Left ventricle myocardium inferior (tissue), 1 donor: ENCODE data around the gene NMT1. TPM values are rescaled to one million over a fixed set of nuclear protein-coding genes. Genes with fewer than 3 reads are reported as not detected.
A peak's percentile ranks its signal among the peaks of the same experiment; 100 is the strongest.

Experiments used
- DNase-seq: peaks from one replicate; pipeline ENCODE4 v3.0.0-alpha.2; 2020
- H3K27ac ChIP-seq: fragments of 200-600 bp; replicated peaks from 2 replicates; pipeline ENCODE4 v1.8.0; 2021
- H3K27me3 ChIP-seq: fragments of 200-600 bp; 2 replicates; pipeline ENCODE4 v1.8.0; 2021; ENCODE audit warnings: low read depth
- H3K36me3 ChIP-seq: fragments of 200-600 bp; 2 replicates; pipeline ENCODE4 v1.8.0; 2021
- H3K4me1 ChIP-seq: fragments of 200-600 bp; 2 replicates; pipeline ENCODE4 v1.8.0; 2021
- H3K4me3 ChIP-seq: fragments of 200-600 bp; 2 replicates; pipeline ENCODE4 v1.8.0; 2021; ENCODE audit warnings: mild to moderate bottlenecking, moderate library complexity
- H3K9me3 ChIP-seq: fragments of 200-600 bp; replicated peaks from 2 replicates; pipeline ENCODE4 v1.8.0; 2021
- intact Hi-C: fragments of 100-400 bp; cut with micrococcal nuclease; formaldehyde crosslinking; loops from one replicate; pipeline ENCODE4 v1.11.0; 2022
- total RNA-seq: library from RNA; stranded (reverse); fragmentation: NEBNext Ultra II Directional; extraction: Animal tissue kit (Norgen Biotek cat#: 25700); gene quantifications from one replicate; pipeline ENCODE4 v1.2.1, GENCODE V29; 2021
- TF ChIP-seq, protein P1 (sequence below): fragments of 200-600 bp; IDR thresholded peaks from 2 replicates; pipeline ENCODE4 v1.8.0; 2021; ENCODE audit warnings: antibody characterized with exemption, mild to moderate bottlenecking, borderline replicate concordance
- donor health status: DM: no; HTN: yes; CAD: no; lungs with severe emphysema.

The NMT1 gene
- total RNA-seq, 1 donor from 2014 or later: 86.0 TPM

DNA sequence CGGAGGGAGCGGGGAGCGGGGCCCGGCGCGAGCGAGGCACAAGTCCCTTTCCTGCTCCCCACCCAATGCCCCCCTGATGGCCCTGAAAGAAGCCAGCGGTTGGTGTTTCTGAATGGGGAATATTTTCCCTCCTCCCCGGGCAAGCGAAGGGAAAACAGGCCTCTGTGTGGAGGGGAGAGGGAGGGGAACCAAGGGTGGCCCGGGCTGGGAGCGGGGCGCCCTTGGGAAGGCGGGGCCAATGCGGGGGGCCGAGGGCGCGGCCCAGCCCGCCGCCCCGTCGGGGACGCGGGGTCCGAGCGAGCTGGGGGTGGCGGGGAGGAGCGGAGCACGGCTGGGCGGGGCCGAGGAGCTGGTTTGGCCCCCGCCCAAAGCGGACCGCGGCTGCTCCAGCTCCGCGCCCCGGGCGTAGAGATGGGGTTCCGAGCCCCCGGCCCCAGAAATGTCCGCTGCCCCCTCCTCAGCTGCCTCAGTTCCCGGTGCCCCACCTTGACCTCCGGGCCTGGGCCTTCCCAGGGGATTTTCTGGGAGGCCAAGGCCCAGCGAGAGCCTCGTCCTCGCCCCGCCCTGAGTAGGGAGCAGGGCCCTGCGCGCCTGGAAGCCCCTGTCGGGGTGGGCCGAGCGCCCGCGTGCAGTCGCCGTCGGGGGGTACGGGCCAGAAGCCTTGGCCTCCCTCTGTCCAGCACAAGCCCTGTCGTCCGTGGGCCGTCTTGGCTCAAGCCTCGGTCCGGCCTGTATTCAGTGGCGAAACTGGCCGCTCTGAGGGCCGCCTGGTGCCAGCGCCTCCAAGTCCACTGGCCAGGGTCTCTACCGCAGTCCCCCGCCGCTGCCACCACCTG lies 83.3 kb downstream of the NMT1 start:
- intact Hi-C loops: no loop called here
- DNase-seq: peak; percentile 66
- H3K4me1 ChIP-seq: peaks cover 54% of the 10 kb centered on the region
- H3K36me3 ChIP-seq: peaks cover 5% of the 10 kb centered on the region
- peak overlapping the region; percentile 66 for H3K4me3 ChIP-seq
- H3K27me3 ChIP-seq: no peaks in the 10 kb centered on the region
- no peaks in the 10 kb centered on the region for H3K9me3 ChIP-seq
- TF ChIP-seq, protein P1, sequence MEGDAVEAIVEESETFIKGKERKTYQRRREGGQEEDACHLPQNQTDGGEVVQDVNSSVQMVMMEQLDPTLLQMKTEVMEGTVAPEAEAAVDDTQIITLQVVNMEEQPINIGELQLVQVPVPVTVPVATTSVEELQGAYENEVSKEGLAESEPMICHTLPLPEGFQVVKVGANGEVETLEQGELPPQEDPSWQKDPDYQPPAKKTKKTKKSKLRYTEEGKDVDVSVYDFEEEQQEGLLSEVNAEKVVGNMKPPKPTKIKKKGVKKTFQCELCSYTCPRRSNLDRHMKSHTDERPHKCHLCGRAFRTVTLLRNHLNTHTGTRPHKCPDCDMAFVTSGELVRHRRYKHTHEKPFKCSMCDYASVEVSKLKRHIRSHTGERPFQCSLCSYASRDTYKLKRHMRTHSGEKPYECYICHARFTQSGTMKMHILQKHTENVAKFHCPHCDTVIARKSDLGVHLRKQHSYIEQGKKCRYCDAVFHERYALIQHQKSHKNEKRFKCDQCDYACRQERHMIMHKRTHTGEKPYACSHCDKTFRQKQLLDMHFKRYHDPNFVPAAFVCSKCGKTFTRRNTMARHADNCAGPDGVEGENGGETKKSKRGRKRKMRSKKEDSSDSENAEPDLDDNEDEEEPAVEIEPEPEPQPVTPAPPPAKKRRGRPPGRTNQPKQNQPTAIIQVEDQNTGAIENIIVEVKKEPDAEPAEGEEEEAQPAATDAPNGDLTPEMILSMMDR: no peak
- peak overlapping the region; percentile 88 for H3K27ac ChIP-seq

DNA sequence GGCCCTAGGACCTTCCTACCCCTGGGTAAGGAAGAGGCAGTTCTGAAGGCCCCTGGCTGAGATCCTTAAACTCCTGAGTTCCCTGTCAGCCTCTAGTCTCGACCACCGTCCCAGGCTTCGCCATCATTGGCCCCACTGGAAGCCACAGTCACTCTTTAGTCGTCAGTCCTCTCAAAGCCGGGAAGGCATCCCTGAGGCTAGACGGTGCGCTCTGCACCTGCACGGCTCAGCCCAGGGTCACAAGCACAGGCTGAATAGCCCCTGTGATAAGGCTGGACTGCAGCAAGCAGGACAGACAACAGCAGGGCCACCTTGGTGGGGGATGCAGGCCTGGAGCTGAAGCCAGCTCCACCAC lies 83.9 kb downstream of the NMT1 start:
- H3K27ac ChIP-seq: peak overlapping the region; percentile 88
- peaks cover 60% of the 10 kb centered on the region for H3K4me1 ChIP-seq
- no peaks in the 10 kb centered on the region for H3K27me3 ChIP-seq
- H3K9me3 ChIP-seq: no peaks in the 10 kb centered on the region
- DNase-seq: peak; percentile 19
- peak overlapping the region; percentile 66 for H3K4me3 ChIP-seq
- intact Hi-C loops: no loop called here
- TF ChIP-seq, protein P1: no peak
- no peaks in the 10 kb centered on the region for H3K36me3 ChIP-seq

DNA sequence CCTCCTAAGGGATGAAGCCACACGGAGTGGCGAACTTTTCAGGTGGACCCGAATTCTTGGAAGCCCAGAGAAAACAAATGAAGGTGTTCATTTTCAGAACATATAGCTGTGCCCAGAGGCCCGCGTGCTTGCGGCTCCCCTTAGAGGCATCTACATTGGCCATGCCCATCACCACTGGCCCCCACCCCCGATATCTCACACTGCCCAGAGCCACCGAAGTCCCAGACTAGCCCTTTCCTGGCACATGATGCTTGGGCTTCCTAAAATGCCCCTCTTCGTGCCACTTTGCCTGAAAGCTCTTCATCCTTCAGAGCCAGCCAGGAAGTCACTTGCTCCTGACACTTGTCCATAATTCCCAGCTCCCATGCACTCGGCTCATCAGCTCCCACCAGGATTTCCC lies 85.0 kb downstream of the NMT1 start:
- no peaks in the 10 kb centered on the region for H3K27me3 ChIP-seq
- peaks cover 71% of the 10 kb centered on the region for H3K4me1 ChIP-seq
- intact Hi-C loops: no loop called here
- no peak overlapping the region for H3K4me3 ChIP-seq
- peak; percentile 10 for DNase-seq
- H3K9me3 ChIP-seq: no peaks in the 10 kb centered on the region
- no peaks in the 10 kb centered on the region for H3K36me3 ChIP-seq
- TF ChIP-seq, protein P1: no peak
- peak overlapping the region; percentile 96 for H3K27ac ChIP-seq

DNA sequence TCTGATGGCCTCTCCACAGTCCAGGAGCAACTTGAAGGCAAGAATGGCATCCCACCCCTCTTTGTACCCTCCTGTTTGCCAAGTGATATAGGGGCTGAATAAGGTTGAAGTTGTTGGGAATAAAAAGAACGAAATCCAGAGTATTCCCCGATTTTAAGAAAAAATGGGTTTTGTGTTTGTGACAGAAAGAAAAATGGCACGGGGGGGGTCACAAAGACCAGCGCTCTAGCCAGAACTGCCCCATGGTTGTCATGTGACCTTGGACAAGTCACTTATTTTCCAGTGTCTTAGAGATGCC lies 85.4 kb downstream of the NMT1 start:
- Histone ChIP-seq H3K9me3 (no peaks in the 10 kb centered on the region), H3K4me1 (peaks cover 75% of the 10 kb centered on the region), H3K27ac (peak overlapping the region; percentile 96), H3K4me3 (peak overlapping the region; percentile 87), H3K36me3 (no peaks in the 10 kb centered on the region), H3K27me3 (no peaks in the 10 kb centered on the region)
- DNase-seq: no peak
- intact Hi-C loops: no loop called here
- TF ChIP-seq, protein P1: no peak

DNA sequence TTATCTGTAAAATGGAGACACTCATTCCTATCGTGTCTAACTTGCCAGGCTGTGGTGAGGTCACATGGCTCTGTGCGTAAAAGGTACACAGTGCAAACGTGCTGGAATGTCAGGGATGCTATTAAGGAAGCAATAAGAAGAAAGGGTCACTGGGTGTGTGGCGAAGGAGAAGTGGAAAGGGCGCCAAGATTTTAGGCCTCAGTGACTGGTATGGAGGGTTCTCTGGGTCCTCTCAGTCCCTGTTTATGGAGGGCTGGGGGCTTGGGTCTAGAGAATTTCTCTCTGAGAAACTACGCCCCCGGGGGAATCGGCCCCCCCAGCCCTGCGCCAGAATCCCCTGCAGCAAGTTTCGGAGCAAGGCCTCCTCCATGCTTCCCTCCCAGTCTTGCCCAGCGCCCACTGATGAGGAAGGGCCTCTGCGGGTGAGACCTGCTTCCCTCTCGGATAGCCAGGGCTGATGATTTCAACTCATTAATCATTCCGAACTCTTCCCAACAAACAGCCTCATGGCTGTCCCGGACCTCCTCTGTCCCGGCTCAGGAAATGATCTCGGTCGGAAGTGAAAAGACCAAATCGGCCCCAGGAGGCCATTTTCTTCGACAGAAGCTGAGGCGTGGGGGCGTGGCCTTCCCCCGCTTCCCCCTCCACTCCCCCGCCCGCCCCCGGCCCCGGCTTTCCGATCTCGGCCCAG lies 85.9 kb downstream of the NMT1 start:
- intact Hi-C loops: no loop called here
- DNase-seq: no peak
- Histone ChIP-seq H3K27me3 (no peaks in the 10 kb centered on the region), H3K27ac (peak overlapping the region; percentile 96), H3K36me3 (no peaks in the 10 kb centered on the region), H3K9me3 (no peaks in the 10 kb centered on the region), H3K4me3 (peak overlapping the region; percentile 87), H3K4me1 (peaks cover 80% of the 10 kb centered on the region)
- TF ChIP-seq, protein P1: no peak
